NCI-H1436 (cell line): ENCODE results near the gene ZNF367.
"Not testable (repeated sequence)": the region's sequence is repeated elsewhere in the genome, so short reads cannot be mapped to it uniquely, and the experiment has no call there.

Source experiments
- DNase-seq: peaks from one replicate; lab custom pipeline; 2025; lab: John Stamatoyannopoulos, UW

Gene ZNF367

DNA sequence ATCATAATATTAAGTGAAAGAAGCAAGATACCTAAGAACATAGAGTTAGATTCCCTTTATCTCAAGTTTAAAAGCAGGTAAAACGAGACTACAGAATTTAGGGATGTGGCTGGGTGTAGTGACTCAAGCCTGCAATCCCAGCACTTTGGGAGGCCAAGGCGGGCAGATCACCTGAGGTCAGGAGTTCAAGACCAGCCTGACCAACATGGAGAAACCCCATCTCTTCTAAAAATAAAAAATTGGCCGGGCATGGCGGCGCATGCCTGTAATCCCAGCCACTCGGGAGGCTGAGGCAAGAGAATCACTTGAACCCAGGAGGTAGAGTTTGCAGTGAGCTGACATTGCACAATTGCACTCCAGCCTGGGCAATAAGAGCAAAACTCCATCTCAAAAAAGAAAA, 56.1 kb downstream of the ZNF367 start:
- DNase-seq: not testable (repeated sequence)

GRCh38 chr9:96361668-96362067, 56.5 kb downstream of the ZNF367 start:
- DNase-seq: no peak

- DNase-seq: no peak
Measured at GRCh38 chr9:96360976-96361375, 57.2 kb downstream of the ZNF367 start.

- DNase-seq: not testable (repeated sequence)
Measured at GRCh38 chr9:96360523-96360922, 57.6 kb downstream of the ZNF367 start.

- DNase-seq: no peak
Measured at GRCh38 chr9:96350866-96351265, 67.3 kb downstream of the ZNF367 start.

DNA sequence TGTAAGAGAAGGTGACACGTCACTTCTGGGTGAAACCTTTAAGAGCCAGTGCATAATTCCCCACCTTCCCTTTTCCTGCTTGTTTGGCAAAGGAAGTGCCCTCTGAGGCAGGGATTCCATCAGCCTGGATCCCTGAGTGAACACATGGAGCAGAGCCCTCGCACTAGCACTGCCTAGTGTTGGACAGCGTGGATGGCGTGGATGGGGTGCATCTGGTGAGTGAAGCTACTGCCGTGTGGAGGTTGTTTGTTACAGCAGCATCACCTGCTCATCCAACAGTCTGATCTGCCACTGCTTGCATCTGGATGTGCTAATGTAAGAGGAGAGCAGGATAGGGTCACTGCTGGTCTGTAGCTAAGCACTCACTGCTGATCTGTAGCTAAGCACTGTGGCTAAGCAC, 69.9 kb downstream of the ZNF367 start:
- no peak for DNase-seq

GRCh38 chr9:96345551-96345950, 72.6 kb downstream of the ZNF367 start:
- no peak for DNase-seq

- no peak for DNase-seq
Measured at GRCh38 chr9:96344458-96345180, 73.6 kb downstream of the ZNF367 start.

GRCh38 chr9:96343515-96344360, 74.4 kb downstream of the ZNF367 start:
- no peak for DNase-seq

DNA sequence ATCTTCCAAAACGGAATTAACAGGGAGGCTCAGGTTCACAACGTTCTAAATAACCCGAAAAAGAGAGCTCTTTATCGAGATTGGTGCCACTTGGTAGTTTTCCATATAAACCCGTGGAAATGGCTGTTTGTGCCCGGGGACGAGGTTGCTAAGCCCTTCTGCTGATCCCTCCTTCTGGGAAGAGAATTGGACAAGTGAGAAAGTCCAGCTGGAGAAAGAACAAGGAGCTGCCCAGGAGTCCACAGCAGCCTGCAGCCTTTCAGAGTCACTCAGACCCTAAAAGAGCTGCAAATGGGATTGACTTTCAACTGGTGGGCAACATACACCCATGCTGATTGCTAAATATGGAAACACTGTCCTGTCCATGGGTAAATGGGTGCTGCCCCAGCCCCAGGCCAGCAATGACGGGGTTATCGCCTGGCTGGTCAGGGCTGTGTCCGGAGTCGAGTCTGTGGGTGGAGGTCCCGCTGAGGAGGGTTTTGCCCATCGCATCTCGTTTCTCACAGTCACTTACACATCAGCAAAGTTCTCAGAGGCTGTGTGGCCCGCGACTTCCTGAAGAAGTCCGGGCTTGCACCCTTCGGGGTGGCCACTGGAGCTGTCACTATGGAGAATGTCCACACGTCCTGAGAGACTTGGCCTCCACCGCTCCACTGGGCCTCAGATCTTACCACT, 75.5 kb downstream of the ZNF367 start:
- DNase-seq: no peak

- DNase-seq: no peak
Measured at GRCh38 chr9:96340707-96341106, 77.5 kb downstream of the ZNF367 start.

DNA sequence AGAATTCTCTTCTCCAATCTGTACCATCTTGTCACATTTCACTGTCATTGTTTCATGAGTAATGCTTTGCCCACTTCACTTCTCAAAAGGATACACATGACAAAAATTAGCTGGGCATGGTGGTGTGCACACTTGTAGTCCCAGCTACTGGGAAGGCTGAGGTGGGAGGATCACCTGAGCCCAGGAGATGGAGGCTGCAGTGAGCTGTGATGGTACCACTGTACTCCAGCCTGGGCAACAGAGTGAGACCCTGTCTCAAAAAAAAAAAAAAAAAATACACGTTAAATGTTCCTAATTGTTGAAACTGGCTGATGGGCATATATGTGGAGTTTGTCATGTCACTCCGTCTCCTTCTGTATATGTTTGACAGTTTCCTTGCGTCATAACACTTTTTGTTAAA, 79.9 kb downstream of the ZNF367 start:
- no peak for DNase-seq
